K562 (cell line): Measurements from ENCODE around the gene KMT2D.

Experiments used
- BCLAF1 ChIP-seq, 2 experiments: fragments of 450-650 bp in 1 of 2; IDR thresholded peaks; 2 replicates each; pipeline ENCODE4 v1.6.1; 2011 to 2017; ENCODE audit warnings: low read depth in 2 of 2, antibody characterized with exemption in 1 of 2, borderline replicate concordance in 1 of 2, low read length in 1 of 2, mild to moderate bottlenecking in 1 of 2, mixed read lengths in 1 of 2; ENCODE audit not compliant: control insufficient read depth in 1 of 2
- CHD4 ChIP-seq: fragments of 200-600 bp; sonication (generic); IDR thresholded peaks from 3 replicates; pipeline ENCODE4 v1.6.1; 2012; ENCODE audit warnings: low read depth, mild to moderate bottlenecking, mixed read lengths, low read length, inconsistent platforms; ENCODE audit not compliant: insufficient read depth, insufficient replicate concordance, poor library complexity, severe bottlenecking
- CTCF ChIP-seq, 3 experiments: IDR thresholded peaks in 2 of 3; conservative IDR thresholded peaks in 1 of 3; 2 replicates each; pipeline ENCODE4 v1.5.1; 2011 to 2012; ENCODE audit warnings: low read length in 3 of 3, mild to moderate bottlenecking in 3 of 3, control low read depth in 2 of 3, improper control_type of control experiment in 1 of 3, inconsistent platforms in 1 of 3, low read depth in 1 of 3, mixed read lengths in 1 of 3, moderate library complexity in 1 of 3; ENCODE audit not compliant: insufficient read depth in 2 of 3
- EP300 ChIP-seq: IDR thresholded peaks from 2 replicates; pipeline ENCODE4 v1.6.1; 2012; ENCODE audit warnings: low read length, improper control_type of control experiment
- HDGF ChIP-seq: fragments of 450-650 bp; IDR thresholded peaks from 2 replicates; pipeline ENCODE4 v1.6.1; 2016
- JUN ChIP-seq, 2 experiments: sonication (generic) in 1 of 2; formaldehyde crosslinking in 1 of 2; IDR thresholded peaks; 2 replicates each; pipeline versions ENCODE4 v1.6.1 to v1.8.0; 2012 to 2022; ENCODE audit warnings: borderline replicate concordance in 2 of 2, mild to moderate bottlenecking in 2 of 2, improper control_type of control experiment in 1 of 2, low read depth in 1 of 2, low read length in 1 of 2, missing genetic modification reagents in 1 of 2
- SETDB1 ChIP-seq: IDR thresholded peaks from one replicate; pipeline ENCODE4 v1.6.1; 2012; ENCODE audit warnings: low read length, control low read depth, inconsistent platforms
- TF ChIP-seq, protein P1 (sequence below): fragments of 150-350 bp; conservative IDR thresholded peaks from 2 replicates; pipeline ENCODE4 v1.6.1; 2014; ENCODE audit warnings: low read length

- TF ChIP-seq JUN (IDR thresholded peaks at IDR 0.05; ENCODE audit: borderline replicate concordance, low read depth, low read length) (no peak), JUN (CRISPR knock-in tag; IDR thresholded peaks at IDR 0.05; ENCODE audit: borderline replicate concordance) (no peak), BCLAF1 (IDR thresholded peaks at IDR 0.05; ENCODE audit: borderline replicate concordance in 1 of 2, control insufficient read depth in 1 of 2, low read depth in 2 of 2, low read length in 1 of 2) (no peak), EP300 (no peak), CTCF (IDR thresholded peaks at IDR 0.05 in 2 of 3, conservative IDR thresholded peaks at IDR 0.05 in 1 of 3; ENCODE audit: insufficient read depth in 2 of 3, low read depth in 1 of 3, low read length in 3 of 3) (no peak), CHD4 (no peak), SETDB1 (no peak), HDGF (no peak)
- TF ChIP-seq, protein P1, sequence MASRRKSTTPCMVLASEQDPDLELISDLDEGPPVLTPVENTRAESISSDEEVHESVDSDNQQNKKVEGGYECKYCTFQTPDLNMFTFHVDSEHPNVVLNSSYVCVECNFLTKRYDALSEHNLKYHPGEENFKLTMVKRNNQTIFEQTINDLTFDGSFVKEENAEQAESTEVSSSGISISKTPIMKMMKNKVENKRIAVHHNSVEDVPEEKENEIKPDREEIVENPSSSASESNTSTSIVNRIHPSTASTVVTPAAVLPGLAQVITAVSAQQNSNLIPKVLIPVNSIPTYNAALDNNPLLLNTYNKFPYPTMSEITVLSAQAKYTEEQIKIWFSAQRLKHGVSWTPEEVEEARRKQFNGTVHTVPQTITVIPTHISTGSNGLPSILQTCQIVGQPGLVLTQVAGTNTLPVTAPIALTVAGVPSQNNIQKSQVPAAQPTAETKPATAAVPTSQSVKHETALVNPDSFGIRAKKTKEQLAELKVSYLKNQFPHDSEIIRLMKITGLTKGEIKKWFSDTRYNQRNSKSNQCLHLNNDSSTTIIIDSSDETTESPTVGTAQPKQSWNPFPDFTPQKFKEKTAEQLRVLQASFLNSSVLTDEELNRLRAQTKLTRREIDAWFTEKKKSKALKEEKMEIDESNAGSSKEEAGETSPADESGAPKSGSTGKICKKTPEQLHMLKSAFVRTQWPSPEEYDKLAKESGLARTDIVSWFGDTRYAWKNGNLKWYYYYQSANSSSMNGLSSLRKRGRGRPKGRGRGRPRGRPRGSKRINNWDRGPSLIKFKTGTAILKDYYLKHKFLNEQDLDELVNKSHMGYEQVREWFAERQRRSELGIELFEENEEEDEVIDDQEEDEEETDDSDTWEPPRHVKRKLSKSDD = no peak
Measured at GRCh38 chr12:49034286-49034622, 26.3 kb downstream of the KMT2D start.
